HCT116 (cell line): ENCODE measurements around the gene ACBD6.

Source experiments
- CEBPB ChIP-seq: IDR thresholded peaks from 2 replicates; pipeline ENCODE4 v1.6.1; 2012; ENCODE audit warnings: low read depth
- CTCF ChIP-seq, 3 experiments: fragments of 200-600 bp in 1 of 3; sonication (generic) in 1 of 3; IDR thresholded peaks in 2 of 3; conservative IDR thresholded peaks in 1 of 3; 2 replicates each; pipeline ENCODE4 v1.5.1; 2012 to 2017; ENCODE audit warnings: low read depth in 2 of 3, low read length in 2 of 3, antibody characterized with exemption in 1 of 3, borderline replicate concordance in 1 of 3, control low read depth in 1 of 3, mild to moderate bottlenecking in 1 of 3, mixed read lengths in 1 of 3, mixed run types in 1 of 3, moderate library complexity in 1 of 3; ENCODE audit not compliant: insufficient read depth in 1 of 3
- EZH2 ChIP-seq: fragments of 200-600 bp; sonication (generic); IDR thresholded peaks from 2 replicates; pipeline ENCODE4 v1.6.1; 2017; ENCODE audit warnings: antibody characterized with exemption, mixed run types
- JUND ChIP-seq: IDR thresholded peaks from 2 replicates; pipeline ENCODE4 v1.6.1; 2012
- MAX ChIP-seq: IDR thresholded peaks from 2 replicates; pipeline ENCODE4 v1.6.1; 2012
- POLR2A ChIP-seq: IDR thresholded peaks from 2 replicates; pipeline ENCODE4 v1.7.0; 2011; ENCODE audit warnings: borderline replicate concordance; ENCODE audit not compliant: insufficient read depth, insufficient read length; ENCODE audit errors: extremely low read depth
- REST ChIP-seq: IDR thresholded peaks from 2 replicates; pipeline ENCODE4 v1.6.1; 2012; ENCODE audit warnings: low read depth
- SIN3A ChIP-seq: IDR thresholded peaks from 2 replicates; pipeline ENCODE4 v1.6.1; 2012; ENCODE audit warnings: low read depth
- SP1 ChIP-seq: IDR thresholded peaks from 2 replicates; pipeline ENCODE4 v1.6.1; 2012; ENCODE audit warnings: low read depth
- TCF7L2 ChIP-seq: IDR thresholded peaks from 2 replicates; pipeline ENCODE4 v1.7.0; 2011; ENCODE audit warnings: borderline replicate concordance, inconsistent platforms; ENCODE audit not compliant: insufficient read depth, insufficient read length; ENCODE audit errors: extremely low read depth
- YY1 ChIP-seq: IDR thresholded peaks from 2 replicates; pipeline ENCODE4 v1.6.1; 2011; ENCODE audit warnings: low read length, low read depth, moderate library complexity, mild to moderate bottlenecking; ENCODE audit not compliant: insufficient replicate concordance; ENCODE audit errors: extremely low read depth
- ZFX ChIP-seq: fragments of 450-650 bp; IDR thresholded peaks from 2 replicates; pipeline ENCODE4 v1.6.1; 2017

GRCh38 chr1:180295999-180296398 is 206.4 kb downstream of the ACBD6 start:
- TF ChIP-seq CTCF (IDR thresholded peaks at IDR 0.05 in 2 of 3, conservative IDR thresholded peaks at IDR 0.05 in 1 of 3; ENCODE audit: borderline replicate concordance in 1 of 3, insufficient read depth in 1 of 3, low read depth in 2 of 3, low read length in 2 of 3) = no peak
- no peak for TF ChIP-seq EZH2
- TF ChIP-seq POLR2A = no peak
- TF ChIP-seq CEBPB = no peak
- no peak for TF ChIP-seq REST
- TF ChIP-seq SIN3A = no peak
- no peak for TF ChIP-seq MAX
- TF ChIP-seq SP1 = no peak
- TF ChIP-seq YY1 = no peak
- no peak for TF ChIP-seq TCF7L2
- no peak for TF ChIP-seq JUND
- TF ChIP-seq ZFX = no peak
